ENCODE data around the gene GMDS. TPM values are rescaled to one million over a fixed set of nuclear protein-coding genes. Genes with fewer than 3 reads are reported as not detected.

The GMDS gene
- total and polyA plus RNA-seq, 2 donors (not counting 1 experiment from before 2014, with no cell fraction given), result 11.5 to 16.4 TPM

DNA sequence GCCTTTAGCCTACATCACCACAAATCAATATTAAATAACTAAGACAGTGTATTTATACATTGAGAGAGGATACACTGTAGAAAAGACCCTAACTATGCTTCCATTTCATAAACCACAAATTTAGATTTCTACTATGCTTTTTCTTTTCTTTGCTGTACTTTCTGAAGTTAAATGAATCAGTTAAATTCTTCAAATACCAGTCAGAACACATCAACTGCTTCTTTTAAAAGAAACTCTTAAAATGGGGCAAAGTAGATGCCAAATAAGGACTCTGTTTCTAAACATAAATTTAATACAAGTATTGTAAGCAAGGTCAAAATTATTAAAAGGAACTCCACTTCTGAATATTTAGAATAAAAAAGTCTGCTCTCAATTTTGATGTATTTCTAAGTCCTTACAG lies 76.9 kb downstream of the GMDS start:
- no peak overlapping the region for H3K4me3 ChIP-seq (ENCODE audit: control extremely low read depth in 1 of 5, extremely low read depth in 1 of 5, insufficient read depth in 1 of 5, low read depth in 2 of 5, low read length in 4 of 5)
- no peaks in the 10 kb centered on the region for H4K20me1 ChIP-seq (ENCODE audit: control insufficient read depth, insufficient read depth, low read length, poor library complexity, severe bottlenecking)
- H3K9me3 ChIP-seq (ENCODE audit: control extremely low read depth in 1 of 3, control insufficient read depth in 2 of 3, insufficient read depth in 1 of 3, low read length in 2 of 3), result peaks cover 0 to 10% (median 1%) of the 10 kb centered on the region in 3 donors
- H3K4me1 ChIP-seq (ENCODE audit: control insufficient read depth in 2 of 2, insufficient read depth in 2 of 2, low read length in 2 of 2), result peaks cover 0 to 6% of the 10 kb centered on the region in 2 donors
- H3K9me3 Mint-ChIP-seq (ENCODE audit: insufficient read depth), result peaks cover 2% of the 10 kb centered on the region
- CTCF ChIA-PET, result no interaction called here
- H3K4me2 ChIP-seq (replicated peaks; ENCODE audit: low read depth, low read length, poor library complexity, severe bottlenecking), result no peak overlapping the region
- H3K4me1 Mint-ChIP-seq, result peaks cover 10% of the 10 kb centered on the region
- H3K27me3 Mint-ChIP-seq, result no peaks in the 10 kb centered on the region
- no peaks in the 10 kb centered on the region for H3K36me3 ChIP-seq (replicated peaks in 1 of 2; ENCODE audit: control extremely low read depth in 1 of 2, control insufficient read depth in 1 of 2, extremely low read depth in 1 of 2, insufficient read depth in 2 of 2, low read length in 1 of 2)
- no peak overlapping the region for H3K27ac Mint-ChIP-seq
- H3K79me2 ChIP-seq (ENCODE audit: control insufficient read depth, insufficient read depth, low read length), result peaks cover 4% of the 10 kb centered on the region
- no peak overlapping the region for H2AFZ ChIP-seq (ENCODE audit: insufficient read depth, low read depth, low read length, poor library complexity, severe bottlenecking)
- H3K27me3 ChIP-seq (replicated peaks in 1 of 4; ENCODE audit: control extremely low read depth in 1 of 4, control insufficient read depth in 3 of 4, insufficient read depth in 4 of 4, low read length in 3 of 4), result no peaks in the 10 kb centered on the region
- DNase-seq (no peak), ATAC-seq (ENCODE audit: low read depth) (no peak)
- TF ChIP-seq EZH2 (IDR thresholded peaks at IDR 0.05; ENCODE audit: borderline replicate concordance, insufficient read depth, low read depth, low read length, poor library complexity, severe bottlenecking), result no peak
- TF ChIP-seq, protein P1, sequence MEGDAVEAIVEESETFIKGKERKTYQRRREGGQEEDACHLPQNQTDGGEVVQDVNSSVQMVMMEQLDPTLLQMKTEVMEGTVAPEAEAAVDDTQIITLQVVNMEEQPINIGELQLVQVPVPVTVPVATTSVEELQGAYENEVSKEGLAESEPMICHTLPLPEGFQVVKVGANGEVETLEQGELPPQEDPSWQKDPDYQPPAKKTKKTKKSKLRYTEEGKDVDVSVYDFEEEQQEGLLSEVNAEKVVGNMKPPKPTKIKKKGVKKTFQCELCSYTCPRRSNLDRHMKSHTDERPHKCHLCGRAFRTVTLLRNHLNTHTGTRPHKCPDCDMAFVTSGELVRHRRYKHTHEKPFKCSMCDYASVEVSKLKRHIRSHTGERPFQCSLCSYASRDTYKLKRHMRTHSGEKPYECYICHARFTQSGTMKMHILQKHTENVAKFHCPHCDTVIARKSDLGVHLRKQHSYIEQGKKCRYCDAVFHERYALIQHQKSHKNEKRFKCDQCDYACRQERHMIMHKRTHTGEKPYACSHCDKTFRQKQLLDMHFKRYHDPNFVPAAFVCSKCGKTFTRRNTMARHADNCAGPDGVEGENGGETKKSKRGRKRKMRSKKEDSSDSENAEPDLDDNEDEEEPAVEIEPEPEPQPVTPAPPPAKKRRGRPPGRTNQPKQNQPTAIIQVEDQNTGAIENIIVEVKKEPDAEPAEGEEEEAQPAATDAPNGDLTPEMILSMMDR (IDR thresholded peaks at IDR 0.05), result no peak
- POLR2A ChIA-PET, result no interaction called here
- H3K4me3 Mint-ChIP-seq, result no peak overlapping the region
- intact Hi-C loops (cut with micrococcal nuclease), result no loop called here
- H3K27ac ChIP-seq (ENCODE audit: low read length in 2 of 2), result no peak overlapping the region
- no peak overlapping the region for H3K9ac ChIP-seq (ENCODE audit: low read length)

DNA sequence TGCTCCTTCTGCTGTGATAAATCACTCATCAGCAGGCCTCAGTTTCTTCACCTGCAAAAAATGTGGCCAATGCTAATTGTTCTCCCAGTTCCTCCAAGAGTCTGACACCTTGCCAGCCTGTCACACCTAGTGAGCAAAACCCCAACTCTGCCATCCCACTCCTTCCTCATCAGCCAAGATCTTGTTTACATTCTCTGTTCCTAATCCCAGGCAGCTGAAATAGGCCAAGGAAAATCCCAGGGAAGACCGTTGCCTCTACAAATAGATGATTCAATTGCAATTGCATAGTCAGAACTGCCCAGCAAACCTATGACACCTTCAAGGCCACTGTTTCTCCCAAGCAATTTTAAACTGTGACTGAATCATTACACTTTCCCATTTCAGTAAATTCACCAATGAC lies 78.7 kb downstream of the GMDS start:
- Histone ChIP-seq H3K4me1 (ENCODE audit: control insufficient read depth in 2 of 2, insufficient read depth in 2 of 2, low read length in 2 of 2) (peaks cover 11 to 18% of the 10 kb centered on the region in 2 donors), H3K9ac (ENCODE audit: low read length) (no peak overlapping the region), H4K20me1 (ENCODE audit: control insufficient read depth, insufficient read depth, low read length, poor library complexity, severe bottlenecking) (peaks cover under 1% of the 10 kb centered on the region), H3K79me2 (ENCODE audit: control insufficient read depth, insufficient read depth, low read length) (peaks cover 8% of the 10 kb centered on the region), H3K27me3 (replicated peaks in 1 of 4; ENCODE audit: control extremely low read depth in 1 of 4, control insufficient read depth in 3 of 4, insufficient read depth in 4 of 4, low read length in 3 of 4) (no peaks in the 10 kb centered on the region), H3K36me3 (replicated peaks in 1 of 2; ENCODE audit: control extremely low read depth in 1 of 2, control insufficient read depth in 1 of 2, extremely low read depth in 1 of 2, insufficient read depth in 2 of 2, low read length in 1 of 2) (no peaks in the 10 kb centered on the region), H2AFZ (ENCODE audit: insufficient read depth, low read depth, low read length, poor library complexity, severe bottlenecking) (no peak overlapping the region), H3K27ac (ENCODE audit: low read length in 2 of 2) (no peak overlapping the region), H3K4me3 (ENCODE audit: control extremely low read depth in 1 of 5, extremely low read depth in 1 of 5, insufficient read depth in 1 of 5, low read depth in 2 of 5, low read length in 4 of 5) (no peak overlapping the region), H3K9me3 (ENCODE audit: control extremely low read depth in 1 of 3, control insufficient read depth in 2 of 3, insufficient read depth in 1 of 3, low read length in 2 of 3) (peaks cover 0 to 10% (median 1%) of the 10 kb centered on the region in 3 donors), H3K4me2 (replicated peaks; ENCODE audit: low read depth, low read length, poor library complexity, severe bottlenecking) (no peak overlapping the region)
- ChIA-PET POLR2A (no interaction called here), CTCF (no interaction called here)
- Mint-ChIP-seq H3K4me3 (no peak overlapping the region), H3K27ac (no peak overlapping the region), H3K9me3 (ENCODE audit: insufficient read depth) (peaks cover 2% of the 10 kb centered on the region), H3K4me1 (peaks cover 21% of the 10 kb centered on the region), H3K27me3 (no peaks in the 10 kb centered on the region)
- 87% methylated on average over 1 of the region's 1 CpG for WGBS (ENCODE audit: insufficient coverage)
- no peak for ATAC-seq (ENCODE audit: low read depth)
- intact Hi-C loops (cut with micrococcal nuclease), result no loop called here
- TF ChIP-seq EZH2 (IDR thresholded peaks at IDR 0.05; ENCODE audit: borderline replicate concordance, insufficient read depth, low read depth, low read length, poor library complexity, severe bottlenecking), result no peak
- TF ChIP-seq, protein P1 (IDR thresholded peaks at IDR 0.05), result no peak
- no peak for DNase-seq
